ENCODE data around the gene CDK5. TPM values are rescaled to one million over a fixed set of nuclear protein-coding genes. Genes with fewer than 3 reads are reported as not detected.

Gene CDK5
- total RNA-seq, 1 experiment from 2014 or later: 19.8 TPM

DNA sequence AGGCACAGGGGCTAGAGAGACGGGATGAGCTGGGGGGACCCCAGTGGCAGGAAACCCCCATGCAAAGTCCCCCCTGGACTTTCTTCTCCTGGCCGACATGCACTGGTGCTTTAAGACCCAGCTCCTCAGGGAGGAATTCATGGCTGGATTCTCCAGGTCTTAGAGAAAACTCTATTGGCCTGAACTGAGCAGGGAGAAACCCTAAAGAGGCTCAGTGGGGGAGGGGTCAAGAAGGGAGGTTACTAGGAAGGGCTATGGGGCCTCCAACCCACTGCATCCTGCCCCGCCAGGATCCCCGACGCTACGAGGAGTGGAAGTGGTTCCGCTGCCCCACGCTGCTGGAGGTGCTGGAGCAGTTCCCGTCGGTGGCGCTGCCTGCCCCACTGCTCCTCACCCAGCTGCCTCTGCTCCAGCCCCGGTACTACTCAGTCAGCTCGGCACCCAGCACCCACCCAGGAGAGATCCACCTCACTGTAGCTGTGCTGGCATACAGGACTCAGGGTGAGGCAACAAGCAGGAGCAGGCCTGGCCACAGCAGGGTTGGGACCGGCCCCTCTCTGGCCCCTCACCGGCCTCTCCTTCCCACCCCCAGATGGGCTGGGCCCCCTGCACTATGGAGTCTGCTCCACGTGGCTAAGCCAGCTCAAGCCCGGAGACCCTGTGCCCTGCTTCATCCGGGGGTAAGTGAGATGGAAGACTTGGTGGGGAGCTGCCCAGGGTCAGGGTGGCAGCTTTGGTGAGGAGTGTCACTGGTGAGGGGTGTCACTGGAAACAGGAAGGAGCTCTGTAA is 47.2 kb downstream of the CDK5 start:
- H3K4me1 ChIP-seq (ENCODE audit: control insufficient read depth in 1 of 2, insufficient read depth in 2 of 2, low read length in 2 of 2): peaks cover 16 to 56% of the 10 kb centered on the region in 2 experiments; a peak in 3 of 4 replicates
- peak overlapping the region; percentile 72 to 73 for H3K4me3 ChIP-seq (replicated peaks in 1 of 2; ENCODE audit: low read depth in 1 of 2, low read length in 2 of 2)
- BruUV-seq (replicated peaks): TSS peak; percentile 20
- H2AFZ ChIP-seq (ENCODE audit: low read depth, low read length, poor library complexity, severe bottlenecking): no peak overlapping the region
- peak overlapping the region; percentile 71; the same call in 1 of the 2 replicates for H3K27ac ChIP-seq (ENCODE audit: low read depth, low read length)
- intact Hi-C loops (cut with micrococcal nuclease): loop anchor here (10.0 kb wide), 1 partner anchor 236 kb away; no protein-coding TSS in a partner anchor
- DNase-seq (ENCODE audit: low read depth, low spot score) (no peak), ATAC-seq (no peak)
- no peaks in the 10 kb centered on the region for H3K27me3 ChIP-seq (ENCODE audit: insufficient read depth, low read length)
- H3K4me2 ChIP-seq (ENCODE audit: low read length): peak overlapping the region; percentile 94
- no peaks in the 10 kb centered on the region for H3K9me3 ChIP-seq (ENCODE audit: control insufficient read depth in 1 of 2, insufficient read depth in 1 of 2, low read depth in 1 of 2, low read length in 2 of 2)
- H3K36me3 ChIP-seq (ENCODE audit: control insufficient read depth in 1 of 2, insufficient read depth in 2 of 2, low read length in 2 of 2): no peaks in the 10 kb centered on the region
- no peak for TF ChIP-seq CBX3 (IDR thresholded peaks at IDR 0.05; ENCODE audit: low read depth)
- no peak for TF ChIP-seq EGR1 (IDR thresholded peaks at IDR 0.05; ENCODE audit: low read depth)
- no peak for TF ChIP-seq ZNF274 (IDR thresholded peaks at IDR 0.05; ENCODE audit: low read depth, low read length)
- TF ChIP-seq SIN3A (IDR thresholded peaks at IDR 0.05; ENCODE audit: low read depth): no peak
- no peak for TF ChIP-seq TCF7L2 (IDR thresholded peaks at IDR 0.05; ENCODE audit: borderline replicate concordance, extremely low read depth, insufficient read depth, insufficient read length)
- TF ChIP-seq JUND (IDR thresholded peaks at IDR 0.05): no peak
- ChIA-PET RAD21 (ENCODE audit: low non-redundant PET in 1 of 2, low total read pairs in 2 of 2, uncharacterized antibody in 2 of 2, unreplicated experiment in 2 of 2) (interaction anchor here (1.0 to 1.7 kb wide), 2 partner anchors 51 to 101 kb away, joined by 3 to 5 read pairs; no protein-coding TSS in a partner anchor), POLR2A (interaction anchor here (1.3 to 1.5 kb wide), 5 partner anchors 18 to 217 kb away, joined by 3 to 5 read pairs (median 3); partner anchors contain the start of genes ABCB8 and ABCF2), CTCF (interaction anchor here (0.9 to 5.4 kb wide), 14 partner anchors 10 to 272 kb away, joined by 3 to 59 read pairs (median 6); partner anchors contain the start of gene ABCB8)
- H4K20me1 ChIP-seq (ENCODE audit: insufficient read depth): no peaks in the 10 kb centered on the region
- peaks cover 4% of the 10 kb centered on the region; the same call in 1 of the 2 replicates for H3K79me2 ChIP-seq (ENCODE audit: insufficient read depth, low read length)
- no peaks in the 10 kb centered on the region for H3K9me2 ChIP-seq (ENCODE audit: insufficient read depth)
- peak overlapping the region; percentile 81 for H3K9ac ChIP-seq (ENCODE audit: low read length)

DNA sequence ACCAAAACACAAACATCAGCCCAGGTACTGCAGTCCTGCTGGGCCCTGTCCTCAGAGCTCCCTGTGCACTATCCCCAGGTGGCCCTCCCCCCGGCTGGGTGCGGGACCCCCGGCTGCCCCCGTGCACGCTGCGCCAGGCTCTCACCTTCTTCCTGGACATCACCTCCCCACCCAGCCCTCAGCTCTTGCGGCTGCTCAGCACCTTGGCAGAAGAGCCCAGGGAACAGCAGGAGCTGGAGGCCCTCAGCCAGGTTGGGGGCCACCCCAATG is 47.7 kb downstream of the CDK5 start:
- peak overlapping the region; percentile 81 for H3K9ac ChIP-seq (ENCODE audit: low read length)
- no peaks in the 10 kb centered on the region for H3K9me2 ChIP-seq (ENCODE audit: insufficient read depth)
- H2AFZ ChIP-seq (ENCODE audit: low read depth, low read length, poor library complexity, severe bottlenecking): no peak overlapping the region
- peaks cover 16 to 53% of the 10 kb centered on the region in 2 experiments; a peak in 3 of 4 replicates for H3K4me1 ChIP-seq (ENCODE audit: control insufficient read depth in 1 of 2, insufficient read depth in 2 of 2, low read length in 2 of 2)
- ChIA-PET POLR2A (interaction anchor here (0.9 to 1.5 kb wide), 6 partner anchors 18 to 217 kb away, joined by 3 to 6 read pairs (median 4); partner anchors contain the start of genes ABCB8 and ABCF2), RAD21 (ENCODE audit: low non-redundant PET in 1 of 2, low total read pairs in 2 of 2, uncharacterized antibody in 2 of 2, unreplicated experiment in 2 of 2) (interaction anchor here (0.6 to 1.7 kb wide), 4 partner anchors 19 to 102 kb away, joined by 3 to 5 read pairs (median 3); partner anchors contain the start of gene ABCB8 (in 1 of the 2)), CTCF (interaction anchor here (0.6 to 5.4 kb wide), 20 partner anchors 10 to 271 kb away, joined by 3 to 59 read pairs (median 5); partner anchors contain the start of genes ABCB8 and ATG9B)
- ATAC-seq: no peak
- peak overlapping the region; percentile 71; the same call in 1 of the 2 replicates for H3K27ac ChIP-seq (ENCODE audit: low read depth, low read length)
- no peak for DNase-seq (ENCODE audit: low read depth, low spot score)
- H3K9me3 ChIP-seq (ENCODE audit: control insufficient read depth in 1 of 2, insufficient read depth in 1 of 2, low read depth in 1 of 2, low read length in 2 of 2): no peaks in the 10 kb centered on the region
- no TSS peak for BruUV-seq (replicated peaks)
- intact Hi-C loops (cut with micrococcal nuclease): loop anchor here (10.0 kb wide), 1 partner anchor 235 kb away; no protein-coding TSS in a partner anchor
- no peaks in the 10 kb centered on the region for H4K20me1 ChIP-seq (ENCODE audit: insufficient read depth)
- no peak for TF ChIP-seq CEBPB (IDR thresholded peaks at IDR 0.05; ENCODE audit: low read depth)
- H3K4me2 ChIP-seq (ENCODE audit: low read length): peak overlapping the region; percentile 94
- H3K4me3 ChIP-seq (replicated peaks in 1 of 2; ENCODE audit: low read depth in 1 of 2, low read length in 2 of 2): peak overlapping the region; percentile 72 to 73
- H3K27me3 ChIP-seq (ENCODE audit: insufficient read depth, low read length): no peaks in the 10 kb centered on the region
- no peaks in the 10 kb centered on the region for H3K36me3 ChIP-seq (ENCODE audit: control insufficient read depth in 1 of 2, insufficient read depth in 2 of 2, low read length in 2 of 2)
- peaks cover 4% of the 10 kb centered on the region; the same call in 1 of the 2 replicates for H3K79me2 ChIP-seq (ENCODE audit: insufficient read depth, low read length)

All from HCT116 (cell line).